NCI-H2029 (cell line): Measurements from ENCODE around the gene SLC39A11.
"Not testable (repeated sequence)": the region's sequence is repeated elsewhere in the genome, so short reads cannot be mapped to it uniquely, and the experiment has no call there.

Source experiments
- DNase-seq: peaks from one replicate; lab custom pipeline; 2025; lab: John Stamatoyannopoulos, UW

Gene SLC39A11

GRCh38 chr17:72656130-72656763 is 436.2 kb downstream of the SLC39A11 start:
- DNase-seq = no peak

DNA sequence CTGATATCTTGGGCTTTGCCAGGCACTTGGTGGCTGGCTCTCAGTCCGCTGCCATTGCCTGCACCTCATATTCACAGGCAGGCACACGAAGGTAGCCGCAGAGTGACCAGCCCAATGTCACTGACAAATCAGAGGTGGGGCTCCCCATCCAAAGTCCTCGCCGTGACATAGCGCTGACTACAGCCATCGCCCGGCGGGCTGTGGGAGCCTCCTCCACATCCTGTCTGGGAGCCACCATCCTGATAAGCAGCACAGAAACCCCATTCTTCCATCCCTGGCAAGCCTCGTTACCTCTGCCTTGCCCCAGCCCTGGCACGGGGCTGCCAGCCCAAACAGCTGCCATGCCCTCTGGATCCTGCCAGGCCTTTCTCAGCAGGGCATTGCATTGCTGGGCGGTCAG is 437.8 kb downstream of the SLC39A11 start:
- no peak for DNase-seq

GRCh38 chr17:72651988-72652387 is 440.5 kb downstream of the SLC39A11 start:
- no peak for DNase-seq

GRCh38 chr17:72648702-72649101 is 443.8 kb downstream of the SLC39A11 start:
- DNase-seq = no peak

- no peak for DNase-seq
Measured at GRCh38 chr17:72646176-72646575, 446.3 kb downstream of the SLC39A11 start.

- DNase-seq = no peak
Measured at GRCh38 chr17:72644492-72644891, 448.0 kb downstream of the SLC39A11 start.

- no peak for DNase-seq
Measured at GRCh38 chr17:72643575-72644216, 448.8 kb downstream of the SLC39A11 start.

GRCh38 chr17:72642720-72643119 is 449.8 kb downstream of the SLC39A11 start:
- DNase-seq = no peak

- DNase-seq = peak; percentile 28
Measured at GRCh38 chr17:72640415-72641165, 451.9 kb downstream of the SLC39A11 start.

DNA sequence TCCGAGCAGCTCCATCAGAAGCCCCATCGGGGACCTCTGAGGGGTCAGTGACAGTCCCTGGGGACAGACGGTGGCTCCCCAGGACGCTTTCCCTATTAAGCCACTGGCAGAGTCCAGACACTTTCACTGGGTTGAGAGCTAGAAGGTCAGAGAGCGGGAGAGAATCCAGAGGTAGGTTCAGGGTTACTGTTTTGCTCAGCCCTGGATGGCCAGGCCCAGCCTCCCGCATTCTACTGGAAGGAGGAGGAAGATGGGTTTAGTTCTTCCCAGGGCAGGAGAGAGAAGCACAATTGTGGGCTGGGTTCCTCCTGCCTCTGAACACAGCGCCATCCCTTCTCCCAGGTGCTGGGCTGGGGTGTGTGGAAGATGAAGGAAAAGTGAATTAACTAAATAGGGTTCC is 452.8 kb downstream of the SLC39A11 start:
- DNase-seq = no peak

GRCh38 chr17:72638932-72639331 is 453.6 kb downstream of the SLC39A11 start:
- not testable (repeated sequence) for DNase-seq

- DNase-seq = peak; percentile 9
Measured at GRCh38 chr17:72635034-72635635, 457.4 kb downstream of the SLC39A11 start.

DNA sequence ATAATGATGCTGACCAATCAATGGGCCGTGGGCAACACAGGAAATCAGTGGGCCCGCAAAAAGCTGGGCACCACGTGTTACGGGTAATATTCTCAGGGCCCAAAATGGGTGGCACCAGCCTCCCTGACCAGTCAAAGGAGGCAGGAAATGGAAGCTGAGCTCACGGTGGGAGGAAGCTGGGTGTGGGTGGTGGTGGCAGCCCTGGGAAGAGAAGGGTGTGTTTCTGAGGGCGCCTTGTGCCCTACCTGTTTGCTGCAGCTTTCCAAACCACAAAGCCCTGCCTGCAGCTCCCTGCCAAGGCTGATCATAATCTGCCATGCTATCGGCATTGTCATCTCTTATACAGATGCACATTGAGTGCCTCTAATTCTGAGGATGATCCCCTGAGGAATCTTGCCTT is 457.9 kb downstream of the SLC39A11 start:
- no peak for DNase-seq

DNA sequence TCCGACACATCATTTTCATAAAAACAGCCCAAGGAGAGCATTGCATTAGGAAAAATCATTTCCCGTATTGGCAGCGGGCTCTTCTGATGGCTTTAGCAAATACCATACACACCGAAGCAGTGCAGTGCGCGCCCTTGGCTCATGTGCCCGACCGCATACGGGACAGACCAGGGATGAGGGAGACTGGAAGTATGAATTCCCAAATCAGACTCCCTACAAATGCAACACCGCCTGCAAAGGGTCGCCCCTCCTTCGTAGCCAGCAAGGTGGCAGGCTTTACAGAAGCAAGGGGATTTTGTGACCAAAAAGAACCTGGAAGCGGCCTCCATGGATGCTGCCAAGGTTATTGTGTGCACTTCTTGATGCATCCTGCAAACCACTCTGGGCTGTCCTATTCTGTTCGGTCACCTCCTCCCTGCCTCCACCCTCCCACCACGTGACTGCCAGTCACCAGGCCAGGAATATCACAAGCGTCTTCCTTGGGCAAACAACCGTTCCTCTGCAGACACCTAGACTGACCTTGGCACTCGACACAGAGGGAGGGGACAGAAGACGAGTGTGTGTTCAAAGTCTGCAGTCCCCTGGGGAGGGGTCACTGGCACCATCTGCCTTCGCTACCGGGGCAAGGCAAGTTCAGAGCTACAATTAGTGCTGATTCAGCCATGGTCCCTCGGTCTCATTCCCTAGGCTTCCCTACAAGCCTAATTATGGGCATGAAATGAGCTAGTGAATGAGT is 460.4 kb downstream of the SLC39A11 start:
- DNase-seq = peak; percentile 91

GRCh38 chr17:72631568-72631948 is 460.9 kb downstream of the SLC39A11 start:
- DNase-seq = peak; percentile 34

GRCh38 chr17:72624652-72625051 is 467.8 kb downstream of the SLC39A11 start:
- no peak for DNase-seq

DNA sequence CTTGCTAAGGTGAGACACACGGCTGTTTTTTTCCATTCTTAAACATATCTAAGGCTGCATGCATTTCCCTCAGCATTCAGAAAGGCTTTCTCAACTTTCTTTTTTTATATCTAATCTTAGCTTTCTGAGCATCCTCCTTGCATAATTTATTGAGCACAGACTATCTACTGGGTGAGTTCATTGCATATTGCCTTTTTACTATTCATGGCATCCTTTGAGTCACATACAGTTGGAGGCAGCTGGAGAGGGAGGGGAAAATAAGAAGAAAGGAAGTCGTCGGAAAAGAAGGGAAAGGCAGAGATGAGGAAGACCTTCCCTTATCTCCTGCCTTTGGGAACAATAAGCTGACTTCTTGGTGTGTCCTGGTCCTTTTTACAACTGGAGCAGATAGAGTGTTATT is 468.3 kb downstream of the SLC39A11 start:
- no peak for DNase-seq

DNA sequence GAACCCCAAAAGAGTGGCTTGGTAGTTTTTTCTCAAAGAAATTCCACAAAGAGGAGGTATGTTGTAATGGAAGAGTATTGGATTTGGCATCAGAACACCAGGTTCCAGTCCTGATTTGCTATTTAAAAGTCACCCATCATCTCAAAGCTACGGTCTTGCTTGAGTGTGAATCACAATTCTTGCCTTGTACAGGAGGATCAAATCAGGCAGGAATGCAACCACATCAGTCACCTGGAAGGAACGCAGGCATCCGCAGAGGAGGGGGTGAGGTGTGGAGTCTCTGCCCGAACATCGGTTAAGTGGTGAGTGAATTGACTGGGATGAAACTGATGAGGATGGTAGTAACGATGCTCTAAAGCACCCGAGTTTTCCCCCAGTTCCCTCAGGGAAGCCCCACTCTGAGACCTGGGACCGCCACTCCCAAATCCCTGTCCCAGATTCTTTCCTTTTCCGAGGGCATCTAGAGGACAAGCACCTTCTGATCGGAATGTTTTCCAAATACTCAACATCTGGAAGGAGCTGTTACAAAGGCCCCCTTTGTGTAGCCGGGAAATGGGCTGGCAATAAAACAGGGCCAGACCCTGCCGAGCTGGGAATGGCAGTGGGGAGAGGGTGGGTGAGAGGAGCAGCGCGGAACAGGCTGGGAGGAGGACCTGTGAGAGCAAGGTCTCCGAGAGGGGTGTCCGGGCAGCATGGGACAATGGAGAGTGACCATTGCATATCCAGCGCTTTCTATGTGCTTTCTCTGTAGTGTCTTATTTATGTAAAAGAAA is 469.6 kb downstream of the SLC39A11 start:
- no peak for DNase-seq

GRCh38 chr17:72619976-72620650 is 472.4 kb downstream of the SLC39A11 start:
- no peak for DNase-seq

DNA sequence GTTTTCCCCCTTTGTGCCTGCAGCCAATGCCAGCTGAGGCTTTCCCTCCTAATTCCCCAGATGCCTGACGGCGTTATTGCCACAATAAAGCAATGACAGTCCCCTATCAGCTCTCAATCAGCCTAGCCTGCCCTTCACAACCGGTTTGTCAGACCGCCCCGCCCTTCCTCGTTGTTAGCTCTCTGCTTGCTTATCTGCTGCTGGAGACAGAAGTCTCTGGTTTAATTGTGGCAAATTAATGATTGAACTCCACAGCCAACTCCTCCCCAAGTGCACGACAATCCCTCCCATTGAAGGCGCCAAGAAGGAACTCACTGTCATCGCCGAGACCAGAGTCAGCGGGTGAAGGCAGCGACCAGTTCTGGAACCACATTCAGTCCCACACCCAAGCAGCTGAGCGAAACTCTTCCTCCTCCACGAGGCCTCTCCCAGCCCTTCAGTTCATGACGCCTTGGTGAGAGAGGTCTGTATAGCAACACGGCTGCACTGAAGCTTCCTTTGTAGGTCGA is 474.4 kb downstream of the SLC39A11 start:
- no peak for DNase-seq

- DNase-seq = no peak
Measured at GRCh38 chr17:72617557-72617956, 474.9 kb downstream of the SLC39A11 start.
